PC-3 (cell line): ENCODE measurements around the gene MFNG. TPM values are rescaled to one million over a fixed set of nuclear protein-coding genes. Genes with fewer than 3 reads are reported as not detected.

Source experiments
- ATAC-seq: fragments of 200-7000 bp; cut with Tn5 transposase; 2 replicates; pipeline ENCODE4 v1.9.1; 2020; ENCODE audit warnings: mild to moderate bottlenecking, moderate library complexity
- BruUV-seq: library from RNA; stranded (reverse); fragments of 400-500 nt; replicated peaks from 2 replicates; lab custom pipeline; 2021; lab: Mats Ljungman, UMichigan
- CTCF ChIA-PET: fragments of 300-600 bp; sonication (Branson Sonifier 250); formaldehyde crosslinking; loops from one replicate; lab custom pipeline; 2022; ENCODE audit warnings: antibody characterized with exemption; lab: Charles Lee
- POLR2A ChIA-PET: fragments of 300-600 bp; sonication (Branson Sonifier 250); formaldehyde crosslinking; loops from one replicate; lab custom pipeline; 2022; ENCODE audit warnings: antibody characterized with exemption; ENCODE audit not compliant: unreplicated experiment; lab: Charles Lee
- DNase-seq: peaks from one replicate; pipeline ENCODE4 v3.0.0-alpha.2; 2015
- H2AFZ ChIP-seq: fragments of 300-600 bp; sonication (generic); 2 replicates; pipeline ENCODE4 v1.6.0; 2016; ENCODE audit warnings: antibody characterized with exemption, low read length
- H3F3A ChIP-seq: fragments of 300-600 bp; sonication (generic); one replicate; pipeline ENCODE4 v1.6.0; 2017; ENCODE audit warnings: antibody characterized with exemption, low read length, control low read depth, mild to moderate bottlenecking; ENCODE audit not compliant: unreplicated experiment
- H3K27ac ChIP-seq: fragments of 300-600 bp; sonication (generic); 2 replicates; pipeline ENCODE4 v1.5.1; 2016; ENCODE audit warnings: mild to moderate bottlenecking, low read length
- H3K27me3 ChIP-seq: fragments of 300-600 bp; sonication (generic); 2 replicates; pipeline ENCODE4 v1.6.1; 2016; ENCODE audit warnings: low read length, mixed read lengths
- H3K36me3 ChIP-seq: fragments of 300-600 bp; sonication (generic); 2 replicates; pipeline ENCODE4 v1.6.1; 2016; ENCODE audit warnings: low read depth, mixed run types, low read length, mixed read lengths
- H3K4me1 ChIP-seq: fragments of 300-600 bp; sonication (generic); 2 replicates; pipeline ENCODE4 v1.5.1; 2016; ENCODE audit warnings: low read length; ENCODE audit not compliant: insufficient read depth
- H3K4me2 ChIP-seq: fragments of 300-600 bp; sonication (generic); 2 replicates; pipeline ENCODE4 v1.6.0; 2016; ENCODE audit warnings: low read length
- H3K4me3 ChIP-seq: fragments of 300-600 bp; sonication (generic); 2 replicates; pipeline ENCODE4 v1.5.1; 2016; ENCODE audit warnings: mild to moderate bottlenecking, low read length, mixed read lengths
- H3K79me2 ChIP-seq: fragments of 300-600 bp; sonication (generic); 2 replicates; pipeline ENCODE4 v1.6.1; 2017; ENCODE audit warnings: low read length, mixed read lengths
- H3K9ac ChIP-seq: fragments of 300-600 bp; sonication (generic); 2 replicates; pipeline ENCODE4 v1.6.0; 2016; ENCODE audit warnings: mild to moderate bottlenecking, low read length
- H3K9me2 ChIP-seq: fragments of 300-600 bp; sonication (generic); replicated peaks from 2 replicates; pipeline ENCODE4 v1.6.1; 2016; ENCODE audit warnings: mixed run types, low read length, mixed read lengths
- H3K9me3 ChIP-seq: fragments of 300-600 bp; sonication (generic); 2 replicates; pipeline ENCODE4 v1.6.1; 2016; ENCODE audit warnings: low read length, mixed read lengths
- H4K20me1 ChIP-seq: fragments of 300-600 bp; sonication (generic); 2 replicates; pipeline ENCODE4 v1.6.1; 2016; ENCODE audit warnings: low read length, mixed read lengths
- CTCF ChIP-seq: fragments of 300-600 bp; sonication (generic); conservative IDR thresholded peaks from 2 replicates; pipeline ENCODE4 v1.5.1; 2017; ENCODE audit warnings: antibody characterized with exemption, low read depth, mild to moderate bottlenecking, low read length
- EZH2 ChIP-seq: fragments of 300-600 bp; sonication (generic); IDR thresholded peaks from one replicate; pipeline ENCODE4 v1.6.1; 2017; ENCODE audit warnings: antibody characterized with exemption, mild to moderate bottlenecking, low read length; ENCODE audit not compliant: unreplicated experiment
- EZH2phosphoT487 ChIP-seq: fragments of 300-600 bp; sonication (generic); IDR thresholded peaks from 2 replicates; pipeline ENCODE4 v1.6.1; 2018; ENCODE audit warnings: mild to moderate bottlenecking, antibody characterized with exemption, low read length, borderline replicate concordance
- intact Hi-C: fragments of 100-400 bp; cut with micrococcal nuclease; formaldehyde crosslinking; loops from 2 replicates; pipeline ENCODE4 v1.9.0; 2023
- total RNA-seq: library from RNA; depleted of rRNA; stranded (reverse); fragments of >200 nt; gene quantifications from 2 replicates; pipeline ENCODE4 v1.2.3, GENCODE V29; 2014

MFNG gene
- total RNA-seq, 1 experiment from 2014 or later = 1.7 TPM

DNA sequence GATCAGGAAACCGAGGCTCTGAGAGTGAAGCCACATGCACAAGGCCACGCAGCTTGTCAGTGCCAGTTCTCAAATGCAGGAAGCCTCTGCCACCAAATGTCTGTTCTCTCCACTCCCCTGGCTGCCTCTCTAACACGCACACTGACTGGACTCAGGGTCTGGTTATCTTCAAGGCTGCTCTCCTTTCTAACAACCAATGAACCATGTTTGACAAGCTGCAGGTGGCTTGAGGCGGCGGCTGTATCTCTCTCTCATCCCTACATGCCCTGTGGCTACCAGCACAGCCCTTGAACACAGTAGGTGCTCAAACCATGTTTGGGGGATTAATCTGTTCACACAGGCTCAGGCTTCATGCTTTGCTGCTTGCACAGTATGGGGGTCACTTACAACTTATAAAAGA lies 23.7 kb downstream of the MFNG start:
- no peaks in the 10 kb centered on the region for H3K36me3 ChIP-seq
- H3K4me3 ChIP-seq = no peak overlapping the region
- TF ChIP-seq CTCF (no peak), EZH2 (no peak), EZH2phosphoT487 (no peak)
- intact Hi-C loops = no loop called here
- no peaks in the 10 kb centered on the region for H3K4me1 ChIP-seq
- no peak overlapping the region for H3K4me2 ChIP-seq
- POLR2A ChIA-PET = no interaction called here
- H3K27ac ChIP-seq = no peak overlapping the region
- DNase-seq (no peak), ATAC-seq (no peak)
- H4K20me1 ChIP-seq = no peaks in the 10 kb centered on the region
- no peaks in the 10 kb centered on the region for H3F3A ChIP-seq
- H3K9me2 ChIP-seq = no peaks in the 10 kb centered on the region
- BruUV-seq = no TSS peak
- H3K79me2 ChIP-seq = no peaks in the 10 kb centered on the region
- no peaks in the 10 kb centered on the region for H3K27me3 ChIP-seq
- CTCF ChIA-PET = no interaction called here
- no peaks in the 10 kb centered on the region for H3K9me3 ChIP-seq
- no peak overlapping the region for H2AFZ ChIP-seq
- H3K9ac ChIP-seq = no peak overlapping the region

- CTCF ChIA-PET = no interaction called here
- no peaks in the 10 kb centered on the region for H3K9me3 ChIP-seq
- no peak overlapping the region for H3K4me3 ChIP-seq
- ATAC-seq = no peak
- no peak overlapping the region for H3K9ac ChIP-seq
- no TSS peak for BruUV-seq
- H3K9me2 ChIP-seq = no peaks in the 10 kb centered on the region
- no peaks in the 10 kb centered on the region for H3F3A ChIP-seq
- H3K27ac ChIP-seq = no peak overlapping the region
- H2AFZ ChIP-seq = no peak overlapping the region
- no peak for TF ChIP-seq EZH2phosphoT487
- POLR2A ChIA-PET = no interaction called here
- H3K79me2 ChIP-seq = no peaks in the 10 kb centered on the region
- no peaks in the 10 kb centered on the region for H4K20me1 ChIP-seq
- H3K4me1 ChIP-seq = no peaks in the 10 kb centered on the region
- no peaks in the 10 kb centered on the region; the same call in 1 of the 2 replicates for H3K36me3 ChIP-seq
- no peak overlapping the region for H3K4me2 ChIP-seq
- DNase-seq = no peak
- intact Hi-C loops = no loop called here
- no peaks in the 10 kb centered on the region for H3K27me3 ChIP-seq
Measured at GRCh38 chr22:37461961-37462360, 24.2 kb downstream of the MFNG start.

DNA sequence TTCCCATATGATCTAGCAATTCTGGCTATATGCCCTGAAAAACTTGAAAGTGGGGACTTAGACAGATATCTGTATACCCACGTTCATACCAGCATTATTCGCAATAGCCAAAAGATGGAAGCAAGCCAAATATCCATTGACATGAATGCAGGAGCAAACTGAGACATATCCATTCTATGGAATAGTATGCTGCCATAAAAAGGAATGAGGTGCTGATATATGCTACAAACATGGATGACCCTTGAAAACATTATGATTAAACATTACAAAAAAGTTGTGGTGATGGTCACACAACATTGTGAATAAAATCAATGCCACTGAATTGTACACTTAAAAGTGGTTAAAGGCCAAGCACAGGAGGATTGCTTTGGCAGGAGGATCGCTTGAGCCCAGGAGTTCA lies 25.5 kb downstream of the MFNG start:
- ATAC-seq (no peak), DNase-seq (no peak)
- no peak overlapping the region for H3K4me2 ChIP-seq
- H3F3A ChIP-seq = no peaks in the 10 kb centered on the region
- H3K27ac ChIP-seq = no peak overlapping the region
- intact Hi-C loops = no loop called here
- CTCF ChIA-PET = no interaction called here
- H3K4me3 ChIP-seq = no peak overlapping the region
- H3K36me3 ChIP-seq = no peaks in the 10 kb centered on the region; the same call in 1 of the 2 replicates
- POLR2A ChIA-PET = no interaction called here
- no peaks in the 10 kb centered on the region for H3K79me2 ChIP-seq
- H3K9ac ChIP-seq = no peak overlapping the region
- no peak for TF ChIP-seq CTCF
- no peak for TF ChIP-seq EZH2phosphoT487
- no peak for TF ChIP-seq EZH2
- H3K9me3 ChIP-seq = no peaks in the 10 kb centered on the region
- H3K9me2 ChIP-seq = no peaks in the 10 kb centered on the region
- no peaks in the 10 kb centered on the region for H4K20me1 ChIP-seq
- peaks cover 8% of the 10 kb centered on the region for H3K4me1 ChIP-seq
- BruUV-seq = no TSS peak
- no peak overlapping the region for H2AFZ ChIP-seq
- H3K27me3 ChIP-seq = no peaks in the 10 kb centered on the region
